ENCODE results near the gene CYP26B1.
"Not testable (repeated sequence)": the region's sequence is repeated elsewhere in the genome, so short reads cannot be mapped to it uniquely, and the experiment has no call there.

The CYP26B1 gene

GRCh38 chr2:72104821-72105588, 42.7 kb downstream of the CYP26B1 start:
- no peak for DNase-seq

- no peak for DNase-seq
Observed at GRCh38 chr2:72103690-72104089, 44.0 kb downstream of the CYP26B1 start.

- DNase-seq, result no peak
Observed at GRCh38 chr2:72103161-72103560, 44.5 kb downstream of the CYP26B1 start.

GRCh38 chr2:72098935-72099334, 48.7 kb downstream of the CYP26B1 start:
- DNase-seq, result no peak

GRCh38 chr2:72097276-72097675, 50.4 kb downstream of the CYP26B1 start:
- DNase-seq, result no peak

GRCh38 chr2:72096181-72096580, 51.5 kb downstream of the CYP26B1 start:
- no peak for DNase-seq

GRCh38 chr2:72095364-72095763, 52.3 kb downstream of the CYP26B1 start:
- no peak for DNase-seq

GRCh38 chr2:72094701-72095100, 53.0 kb downstream of the CYP26B1 start:
- no peak for DNase-seq

GRCh38 chr2:72092111-72092510, 55.6 kb downstream of the CYP26B1 start:
- DNase-seq, result no peak

GRCh38 chr2:72090781-72091482, 56.7 kb downstream of the CYP26B1 start:
- DNase-seq, result no peak

- no peak for DNase-seq
Observed at GRCh38 chr2:72090271-72090720, 57.4 kb downstream of the CYP26B1 start.

- no peak for DNase-seq
Observed at GRCh38 chr2:72089537-72089936, 58.1 kb downstream of the CYP26B1 start.

- DNase-seq, result no peak
Observed at GRCh38 chr2:72089028-72089427, 58.6 kb downstream of the CYP26B1 start.

GRCh38 chr2:72086871-72087633, 60.6 kb downstream of the CYP26B1 start:
- not testable (repeated sequence) for DNase-seq

GRCh38 chr2:72085513-72085912, 62.1 kb downstream of the CYP26B1 start:
- no peak for DNase-seq

- DNase-seq, result no peak
Observed at GRCh38 chr2:72085036-72085435, 62.6 kb downstream of the CYP26B1 start.

GRCh38 chr2:72084584-72084976, 63.1 kb downstream of the CYP26B1 start:
- no peak for DNase-seq

GRCh38 chr2:72083751-72084583, 63.7 kb downstream of the CYP26B1 start:
- DNase-seq, result no peak

GRCh38 chr2:72082887-72083286, 64.8 kb downstream of the CYP26B1 start:
- no peak for DNase-seq

GRCh38 chr2:72082021-72082601, 65.6 kb downstream of the CYP26B1 start:
- no peak for DNase-seq

GRCh38 chr2:72081451-72081850, 66.2 kb downstream of the CYP26B1 start:
- DNase-seq, result peak; percentile 2 to 27 (median 20)
